ENCODE data around the gene ATF7IP.

- TF ChIP-seq, protein P1, sequence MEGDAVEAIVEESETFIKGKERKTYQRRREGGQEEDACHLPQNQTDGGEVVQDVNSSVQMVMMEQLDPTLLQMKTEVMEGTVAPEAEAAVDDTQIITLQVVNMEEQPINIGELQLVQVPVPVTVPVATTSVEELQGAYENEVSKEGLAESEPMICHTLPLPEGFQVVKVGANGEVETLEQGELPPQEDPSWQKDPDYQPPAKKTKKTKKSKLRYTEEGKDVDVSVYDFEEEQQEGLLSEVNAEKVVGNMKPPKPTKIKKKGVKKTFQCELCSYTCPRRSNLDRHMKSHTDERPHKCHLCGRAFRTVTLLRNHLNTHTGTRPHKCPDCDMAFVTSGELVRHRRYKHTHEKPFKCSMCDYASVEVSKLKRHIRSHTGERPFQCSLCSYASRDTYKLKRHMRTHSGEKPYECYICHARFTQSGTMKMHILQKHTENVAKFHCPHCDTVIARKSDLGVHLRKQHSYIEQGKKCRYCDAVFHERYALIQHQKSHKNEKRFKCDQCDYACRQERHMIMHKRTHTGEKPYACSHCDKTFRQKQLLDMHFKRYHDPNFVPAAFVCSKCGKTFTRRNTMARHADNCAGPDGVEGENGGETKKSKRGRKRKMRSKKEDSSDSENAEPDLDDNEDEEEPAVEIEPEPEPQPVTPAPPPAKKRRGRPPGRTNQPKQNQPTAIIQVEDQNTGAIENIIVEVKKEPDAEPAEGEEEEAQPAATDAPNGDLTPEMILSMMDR (IDR thresholded peaks at IDR 0.05): no peak
- TF ChIP-seq POLR2A (IDR thresholded peaks at IDR 0.05): no peak
These were observed 108.3 kb downstream of the ATF7IP start for GRCh38 chr12:14473707-14474287.
